BJ (cell line): ENCODE measurements around the gene DEAF1. TPM values are rescaled to one million over a fixed set of nuclear protein-coding genes. Genes with fewer than 3 reads are reported as not detected.
A peak's percentile ranks its signal among the peaks of the same experiment; 100 is the strongest.

ENCODE experiments used
- CTCF ChIA-PET: fragments of 350-600 bp; formaldehyde crosslinking; extraction: SDS; loops from one replicate; lab custom pipeline; 2021; ENCODE audit warnings: antibody characterized with exemption, inconsistent platforms; lab: Yijun Ruan, JAX
- POLR2A ChIA-PET: fragments of 300-600 bp; sonication (Branson Sonifier 250); formaldehyde crosslinking; extraction: SDS; loops from one replicate; lab custom pipeline; 2021; ENCODE audit warnings: antibody characterized with exemption; lab: Charles Lee
- DNase-seq: peaks from one replicate; pipeline ENCODE4 v3.0.0-alpha.2; 2011; ENCODE audit warnings: low read depth
- H3K27me3 ChIP-seq: 2 replicates; pipeline ENCODE4 v1.6.0; 2011; ENCODE audit warnings: low read length; ENCODE audit not compliant: control insufficient read depth, insufficient read depth
- H3K36me3 ChIP-seq: 2 replicates; pipeline ENCODE4 v1.5.1; 2011; ENCODE audit warnings: low read length; ENCODE audit not compliant: control insufficient read depth, insufficient read depth
- H3K4me3 ChIP-seq: 2 replicates; pipeline ENCODE4 v1.5.1; 2011; ENCODE audit warnings: low read depth, mild to moderate bottlenecking, control low read depth, low read length
- polyA plus RNA-seq: library from polyadenylated mRNA; depleted of rRNA; stranded (reverse); fragments of >200 nt; gene quantifications from 2 replicates; pipeline ENCODE4 v1.2.3, GENCODE V29; 2011
- TF ChIP-seq, protein P1 (sequence below): IDR thresholded peaks from 2 replicates; pipeline ENCODE4 v1.5.1; 2011; ENCODE audit warnings: low read depth, mild to moderate bottlenecking, control low read depth, inconsistent platforms, low read length, moderate library complexity; ENCODE audit not compliant: insufficient read depth

Gene DEAF1
- polyA plus RNA-seq, 1 experiment, result 27.7 TPM

DNA sequence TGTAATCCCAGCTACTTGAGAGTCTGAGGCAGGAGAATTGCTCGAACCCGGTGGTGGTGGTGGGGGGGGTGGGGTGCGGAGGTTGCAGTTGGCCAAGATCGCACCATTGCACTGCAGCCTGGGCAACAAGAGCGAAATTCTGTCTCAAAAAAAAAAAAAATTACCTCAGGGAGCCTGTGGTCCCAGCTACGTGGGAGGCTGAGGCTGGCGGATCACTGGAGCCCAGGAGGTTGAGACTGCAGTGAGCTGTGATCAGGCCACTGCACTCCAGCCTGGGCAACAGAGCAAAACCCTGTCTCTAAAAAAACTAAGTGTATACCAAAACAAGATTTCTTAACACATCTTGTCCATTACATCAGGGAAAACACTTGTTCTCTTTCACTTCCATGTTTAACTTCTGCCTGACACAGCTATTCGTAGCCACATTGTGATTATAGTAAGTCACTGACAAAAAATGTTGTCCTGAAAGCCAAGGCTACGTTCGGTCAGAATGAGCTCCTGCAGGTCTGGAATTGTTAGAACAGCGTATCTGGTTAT, 2.0 kb upstream of the DEAF1 start:
- Histone ChIP-seq H3K4me3 (peak overlapping the region; percentile 81; the same call in 1 of the 2 replicates), H3K27me3 (no peaks in the 10 kb centered on the region), H3K36me3 (peaks cover 9% of the 10 kb centered on the region)
- TF ChIP-seq, protein P1, sequence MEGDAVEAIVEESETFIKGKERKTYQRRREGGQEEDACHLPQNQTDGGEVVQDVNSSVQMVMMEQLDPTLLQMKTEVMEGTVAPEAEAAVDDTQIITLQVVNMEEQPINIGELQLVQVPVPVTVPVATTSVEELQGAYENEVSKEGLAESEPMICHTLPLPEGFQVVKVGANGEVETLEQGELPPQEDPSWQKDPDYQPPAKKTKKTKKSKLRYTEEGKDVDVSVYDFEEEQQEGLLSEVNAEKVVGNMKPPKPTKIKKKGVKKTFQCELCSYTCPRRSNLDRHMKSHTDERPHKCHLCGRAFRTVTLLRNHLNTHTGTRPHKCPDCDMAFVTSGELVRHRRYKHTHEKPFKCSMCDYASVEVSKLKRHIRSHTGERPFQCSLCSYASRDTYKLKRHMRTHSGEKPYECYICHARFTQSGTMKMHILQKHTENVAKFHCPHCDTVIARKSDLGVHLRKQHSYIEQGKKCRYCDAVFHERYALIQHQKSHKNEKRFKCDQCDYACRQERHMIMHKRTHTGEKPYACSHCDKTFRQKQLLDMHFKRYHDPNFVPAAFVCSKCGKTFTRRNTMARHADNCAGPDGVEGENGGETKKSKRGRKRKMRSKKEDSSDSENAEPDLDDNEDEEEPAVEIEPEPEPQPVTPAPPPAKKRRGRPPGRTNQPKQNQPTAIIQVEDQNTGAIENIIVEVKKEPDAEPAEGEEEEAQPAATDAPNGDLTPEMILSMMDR, result no peak
- peak; percentile 38 for DNase-seq
- ChIA-PET CTCF (interaction anchor here (0.7 to 5.1 kb wide), 6 partner anchors 10 to 248 kb away, joined by 3 to 40 read pairs (median 5); partner anchors contain the start of gene EPS8L2), POLR2A (interaction anchor here (0.6 kb wide), 1 partner anchor 81 kb away, joined by 5 read pairs; no protein-coding TSS in a partner anchor)

GRCh38 chr11:695538-696248, 671 bp upstream of the DEAF1 start, which contains the start of gene TMEM80:
Gene TMEM80 (plus strand): TSS chr11:695816. CDS start chr11:695828, 12 bp downstream.
- Histone ChIP-seq H3K4me3 (peak within 1 kb of the TSS; percentile 81), H3K36me3 (peaks cover 9% of the 10 kb centered on the region), H3K27me3 (no peaks in the 10 kb centered on the region)
- DNase-seq, result peak; percentile 67
- TF ChIP-seq, protein P1, result no peak
- ChIA-PET CTCF (interaction anchor here (0.8 to 5.1 kb wide), 6 partner anchors 9 to 247 kb away, joined by 3 to 40 read pairs (median 4); partner anchors contain the start of gene EPS8L2), POLR2A (interaction anchor here (0.5 to 0.8 kb wide), 2 partner anchors 33 to 132 kb away, joined by 3 to 7 read pairs; no protein-coding TSS in a partner anchor)

GRCh38 chr11:695288-695537, 191 bp upstream of the DEAF1 start:
- POLR2A ChIA-PET, result interaction anchor here (0.5 to 0.8 kb wide), 2 partner anchors 33 to 131 kb away, joined by 3 to 7 read pairs; no protein-coding TSS in a partner anchor
- DNase-seq, result no peak
- TF ChIP-seq, protein P1, result no peak
- Histone ChIP-seq H3K4me3 (peak overlapping the region; percentile 81), H3K27me3 (no peaks in the 10 kb centered on the region), H3K36me3 (peaks cover 7% of the 10 kb centered on the region)
- CTCF ChIA-PET, result interaction anchor here (0.8 to 5.1 kb wide), 5 partner anchors 9 to 70 kb away, joined by 3 to 40 read pairs (median 3); partner anchors contain the start of gene EPS8L2

DNA sequence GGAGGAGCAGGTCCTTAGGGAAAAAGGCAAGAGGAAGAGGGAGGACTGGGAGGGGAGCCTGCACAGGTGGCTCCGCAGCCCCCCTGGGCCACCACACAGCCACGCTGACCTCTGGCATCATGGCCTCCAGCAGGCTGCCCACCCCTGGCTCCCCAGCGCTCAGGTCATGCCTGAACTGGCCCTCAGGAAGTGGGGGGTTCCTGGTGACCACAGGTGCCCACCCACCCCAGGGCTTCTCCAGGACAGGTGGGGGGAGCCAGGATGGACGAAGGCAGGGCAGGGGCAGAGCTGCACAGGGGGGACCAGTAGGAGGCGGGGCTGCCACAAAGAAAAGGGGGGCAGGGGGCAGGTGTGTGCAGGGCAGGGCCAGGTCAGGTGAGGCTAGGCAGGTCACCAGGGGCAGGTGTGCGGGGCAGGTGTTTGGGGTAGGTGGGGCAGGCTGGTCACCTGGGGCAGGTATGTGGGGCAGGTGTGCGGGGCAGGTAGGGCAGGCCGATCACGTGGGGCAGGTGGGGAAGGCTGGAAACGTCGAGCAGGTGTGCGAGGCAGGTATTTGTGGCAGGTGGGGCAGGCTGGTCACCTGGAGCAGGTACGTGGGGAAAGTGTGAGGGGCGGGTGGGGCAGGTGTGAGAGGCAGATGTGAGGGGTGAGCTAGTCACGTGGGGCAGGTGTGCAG, 997 bp downstream of the DEAF1 start:
- H3K4me3 ChIP-seq, result peak overlapping the region; percentile 54
- no peaks in the 10 kb centered on the region for H3K27me3 ChIP-seq
- ChIA-PET POLR2A (interaction anchor here (0.6 to 0.8 kb wide), 2 partner anchors 22 to 118 kb away, joined by 3 to 6 read pairs; no protein-coding TSS in a partner anchor), CTCF (interaction anchor here (1.2 kb wide), 1 partner anchor 34 kb away, joined by 7 read pairs; no protein-coding TSS in a partner anchor)
- H3K36me3 ChIP-seq, result peaks cover 4% of the 10 kb centered on the region
- no peak for DNase-seq
- TF ChIP-seq, protein P1, result no peak
